OCI-LY1 (cell line): ENCODE measurements around the gene GNAL.

Source experiments
- H2AFZ ChIP-seq: fragments of 200-600 bp; sonication (generic), shearing (Covaris generic); 2 replicates; pipeline ENCODE4 v1.6.0; 2014; ENCODE audit warnings: antibody characterized with exemption, mild to moderate bottlenecking, low read length
- H3F3A ChIP-seq: fragments of 200-600 bp; sonication (generic), shearing (Covaris generic); 2 replicates; pipeline ENCODE4 v1.6.0; 2014; ENCODE audit warnings: mild to moderate bottlenecking, antibody characterized with exemption, low read length, moderate library complexity; ENCODE audit not compliant: insufficient read depth
- H3K27ac ChIP-seq: fragments of 200-600 bp; sonication (generic); 2 replicates; pipeline ENCODE4 v1.5.1; 2014; ENCODE audit warnings: low read length, mixed run types, mild to moderate bottlenecking, low read depth; ENCODE audit not compliant: poor library complexity, severe bottlenecking
- H3K27me3 ChIP-seq: fragments of 200-600 bp; sonication (generic); 2 replicates; pipeline ENCODE4 v1.6.0; 2014; ENCODE audit warnings: antibody characterized with exemption, mild to moderate bottlenecking, low read length, moderate library complexity; ENCODE audit not compliant: insufficient read depth
- H3K36me3 ChIP-seq: fragments of 200-600 bp; sonication (generic); 2 replicates; pipeline ENCODE4 v1.6.1; 2014; ENCODE audit warnings: mild to moderate bottlenecking, antibody characterized with exemption, low read length, moderate library complexity, mixed read lengths; ENCODE audit not compliant: insufficient read depth
- H3K4me1 ChIP-seq: fragments of 200-600 bp; sonication (generic); 2 replicates; pipeline ENCODE4 v1.5.1; 2014; ENCODE audit warnings: mild to moderate bottlenecking, low read length, moderate library complexity; ENCODE audit not compliant: insufficient read depth, severe bottlenecking
- H3K4me2 ChIP-seq: fragments of 200-600 bp; sonication (generic), shearing (Covaris generic); 2 replicates; pipeline ENCODE4 v1.6.1; 2014; ENCODE audit warnings: low read length
- H3K4me3 ChIP-seq: fragments of 200-600 bp; sonication (generic); 2 replicates; pipeline ENCODE4 v1.5.1; 2014; ENCODE audit warnings: low read length, low read depth, mild to moderate bottlenecking, mixed read lengths; ENCODE audit not compliant: poor library complexity, severe bottlenecking
- H3K79me2 ChIP-seq: fragments of 200-600 bp; shearing (Covaris generic); 2 replicates; pipeline ENCODE4 v1.6.1; 2016; ENCODE audit warnings: mixed run types, low read length, mixed read lengths; ENCODE audit not compliant: insufficient read depth
- H3K9ac ChIP-seq: fragments of 200-600 bp; sonication (generic), shearing (Covaris generic); 2 replicates; pipeline ENCODE4 v1.6.1; 2014; ENCODE audit warnings: mild to moderate bottlenecking, low read length, mixed read lengths
- H3K9me2 ChIP-seq: fragments of 200-600 bp; sonication (generic), shearing (Covaris generic); 2 replicates; pipeline ENCODE4 v1.6.1; 2014; ENCODE audit warnings: low read depth, mild to moderate bottlenecking, low read length, mixed read lengths
- H3K9me3 ChIP-seq: fragments of 200-600 bp; shearing (Covaris generic); 2 replicates; pipeline ENCODE4 v1.6.1; 2014; ENCODE audit warnings: low read length, mixed read lengths
- H4K20me1 ChIP-seq: fragments of 200-600 bp; sonication (generic), shearing (Covaris generic); 2 replicates; pipeline ENCODE4 v1.6.0; 2016; ENCODE audit warnings: mild to moderate bottlenecking, low read length; ENCODE audit not compliant: insufficient read depth
- EZH2 ChIP-seq: fragments of 200-600 bp; sonication (generic), shearing (Covaris generic); IDR thresholded peaks from 2 replicates; pipeline ENCODE4 v1.8.0; 2017; ENCODE audit warnings: borderline replicate concordance, mixed run types, mild to moderate bottlenecking, antibody characterized with exemption, low read length, moderate library complexity, mixed read lengths
- TF ChIP-seq, protein P1 (sequence below): fragments of 200-600 bp; sonication (generic), shearing (Covaris generic); IDR thresholded peaks from 2 replicates; pipeline ENCODE4 v1.5.1; 2017; ENCODE audit warnings: mild to moderate bottlenecking, antibody characterized with exemption, low read length, moderate library complexity, mixed read lengths

GNAL gene

DNA sequence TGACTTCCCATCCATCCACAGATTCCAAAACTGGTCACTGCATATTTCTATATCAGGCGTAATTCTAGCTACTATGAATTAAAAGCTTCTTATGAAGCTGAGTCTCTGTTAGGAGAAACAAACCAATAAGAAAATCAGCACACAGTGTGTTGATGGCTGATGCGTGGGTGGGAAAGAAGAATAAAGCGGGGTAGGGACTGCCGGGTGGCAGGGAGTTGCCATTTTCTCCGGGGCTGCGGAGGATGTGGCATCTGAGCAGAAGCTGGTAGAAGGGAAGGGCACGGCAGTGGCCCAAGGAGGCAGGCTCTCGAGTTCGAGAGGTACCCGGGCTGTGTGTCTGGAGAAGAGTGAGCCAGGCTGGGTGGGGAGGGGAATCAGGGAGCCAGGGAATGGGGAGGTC lies 113.5 kb downstream of the GNAL start:
- H3F3A ChIP-seq, result no peaks in the 10 kb centered on the region
- no peak overlapping the region for H3K9ac ChIP-seq
- H3K9me3 ChIP-seq, result no peaks in the 10 kb centered on the region
- H3K36me3 ChIP-seq, result no peaks in the 10 kb centered on the region
- H3K27ac ChIP-seq, result no peak overlapping the region
- H3K4me1 ChIP-seq, result no peaks in the 10 kb centered on the region
- no peak overlapping the region for H3K4me3 ChIP-seq
- no peaks in the 10 kb centered on the region for H3K9me2 ChIP-seq
- H3K4me2 ChIP-seq, result no peak overlapping the region
- no peaks in the 10 kb centered on the region for H3K79me2 ChIP-seq
- TF ChIP-seq, protein P1, sequence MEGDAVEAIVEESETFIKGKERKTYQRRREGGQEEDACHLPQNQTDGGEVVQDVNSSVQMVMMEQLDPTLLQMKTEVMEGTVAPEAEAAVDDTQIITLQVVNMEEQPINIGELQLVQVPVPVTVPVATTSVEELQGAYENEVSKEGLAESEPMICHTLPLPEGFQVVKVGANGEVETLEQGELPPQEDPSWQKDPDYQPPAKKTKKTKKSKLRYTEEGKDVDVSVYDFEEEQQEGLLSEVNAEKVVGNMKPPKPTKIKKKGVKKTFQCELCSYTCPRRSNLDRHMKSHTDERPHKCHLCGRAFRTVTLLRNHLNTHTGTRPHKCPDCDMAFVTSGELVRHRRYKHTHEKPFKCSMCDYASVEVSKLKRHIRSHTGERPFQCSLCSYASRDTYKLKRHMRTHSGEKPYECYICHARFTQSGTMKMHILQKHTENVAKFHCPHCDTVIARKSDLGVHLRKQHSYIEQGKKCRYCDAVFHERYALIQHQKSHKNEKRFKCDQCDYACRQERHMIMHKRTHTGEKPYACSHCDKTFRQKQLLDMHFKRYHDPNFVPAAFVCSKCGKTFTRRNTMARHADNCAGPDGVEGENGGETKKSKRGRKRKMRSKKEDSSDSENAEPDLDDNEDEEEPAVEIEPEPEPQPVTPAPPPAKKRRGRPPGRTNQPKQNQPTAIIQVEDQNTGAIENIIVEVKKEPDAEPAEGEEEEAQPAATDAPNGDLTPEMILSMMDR, result no peak
- no peak for TF ChIP-seq EZH2
- H3K27me3 ChIP-seq, result peaks cover 6% of the 10 kb centered on the region; the same call in 1 of the 2 replicates
- H4K20me1 ChIP-seq, result no peaks in the 10 kb centered on the region
- H2AFZ ChIP-seq, result no peak overlapping the region

DNA sequence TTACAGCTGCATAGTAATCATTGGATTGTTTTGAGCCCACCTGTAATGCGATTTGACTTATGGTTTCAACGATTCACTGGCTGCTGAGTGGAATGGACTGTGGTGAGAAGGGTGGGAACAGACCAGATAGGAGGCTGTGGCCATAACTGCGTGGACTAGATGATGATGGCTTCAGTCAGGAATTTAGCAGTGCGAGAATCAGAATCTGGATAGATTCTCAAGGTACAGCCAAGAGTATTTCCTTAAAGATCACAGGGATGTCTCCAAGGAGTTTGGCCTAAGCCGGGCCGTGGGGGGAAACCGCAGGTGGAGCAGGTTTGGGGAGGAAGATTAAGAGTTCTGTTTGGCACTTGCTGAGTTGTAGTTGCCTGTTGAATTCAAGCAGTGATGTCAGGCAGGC lies 118.2 kb downstream of the GNAL start:
- Histone ChIP-seq H3K4me1 (no peaks in the 10 kb centered on the region), H3F3A (no peaks in the 10 kb centered on the region), H3K27me3 (peaks cover 14% of the 10 kb centered on the region; the same call in 1 of the 2 replicates), H3K4me3 (no peak overlapping the region), H3K9me3 (no peaks in the 10 kb centered on the region), H3K27ac (no peak overlapping the region), H2AFZ (no peak overlapping the region), H3K36me3 (no peaks in the 10 kb centered on the region), H3K9me2 (no peaks in the 10 kb centered on the region), H4K20me1 (no peaks in the 10 kb centered on the region), H3K79me2 (no peaks in the 10 kb centered on the region), H3K4me2 (no peak overlapping the region), H3K9ac (no peak overlapping the region)
- no peak for TF ChIP-seq EZH2
- TF ChIP-seq, protein P1, result no peak

DNA sequence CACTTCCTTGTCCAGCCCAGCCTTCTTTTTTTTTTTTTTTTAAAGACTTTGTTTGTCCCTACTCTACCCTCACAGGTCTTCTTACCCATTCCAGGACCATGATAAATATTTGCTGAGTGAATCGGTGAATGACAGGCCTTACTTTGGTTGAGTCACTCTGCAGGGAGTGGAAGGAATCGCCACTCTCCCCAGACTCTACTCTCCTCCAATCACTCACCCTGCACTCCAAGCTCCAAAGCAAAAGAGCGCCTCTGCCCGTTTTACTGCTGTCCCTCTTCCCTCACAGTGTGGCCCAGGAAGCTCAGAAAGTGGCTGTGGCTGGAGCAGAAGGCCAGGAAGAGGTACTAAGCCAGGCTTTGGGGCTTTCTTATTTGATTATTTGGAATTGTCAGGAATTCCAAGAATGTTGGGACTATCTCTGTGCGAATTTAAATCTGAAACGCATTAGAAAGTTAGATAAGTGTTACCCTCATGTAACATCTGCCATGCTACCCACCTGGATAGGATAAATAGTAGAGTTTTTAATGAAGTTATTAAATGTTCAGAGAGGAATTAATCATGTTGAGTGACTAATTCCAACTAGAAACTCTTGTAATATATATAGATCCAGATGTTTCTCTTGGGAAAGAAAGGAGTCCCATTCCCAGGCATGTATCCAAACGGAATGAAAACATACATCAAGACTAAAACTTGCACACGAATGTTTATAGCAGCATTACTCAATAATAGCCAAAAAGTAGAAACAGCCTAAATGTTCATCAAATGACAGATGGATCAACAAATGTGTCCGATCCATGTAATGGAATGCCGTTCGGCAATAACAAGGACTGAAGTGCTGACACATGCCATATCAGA lies 119.2 kb downstream of the GNAL start:
- H3K9me2 ChIP-seq, result no peaks in the 10 kb centered on the region
- no peak overlapping the region for H2AFZ ChIP-seq
- TF ChIP-seq, protein P1, result no peak
- no peaks in the 10 kb centered on the region for H3K36me3 ChIP-seq
- H3K79me2 ChIP-seq, result no peaks in the 10 kb centered on the region
- no peak overlapping the region for H3K4me2 ChIP-seq
- H3K27me3 ChIP-seq, result peaks cover 9% of the 10 kb centered on the region; the same call in 1 of the 2 replicates
- H3K27ac ChIP-seq, result no peak overlapping the region
- no peaks in the 10 kb centered on the region for H3K4me1 ChIP-seq
- no peaks in the 10 kb centered on the region for H4K20me1 ChIP-seq
- no peaks in the 10 kb centered on the region for H3K9me3 ChIP-seq
- H3K9ac ChIP-seq, result no peak overlapping the region
- H3F3A ChIP-seq, result no peaks in the 10 kb centered on the region
- H3K4me3 ChIP-seq, result no peak overlapping the region
